ENCODE measurements around the gene RAB36.
A peak's percentile ranks its signal among the peaks of the same experiment; 100 is the strongest.

The RAB36 gene

GRCh38 chr22:23164091-23164490 lies 18.8 kb downstream of the RAB36 start:
- Histone ChIP-seq H3K4me3 (ENCODE audit: low read length in 2 of 2) (no peak overlapping the region), H3K9ac (ENCODE audit: low read length in 2 of 2) (no peak overlapping the region), H3K36me3 (ENCODE audit: control insufficient read depth in 2 of 2, insufficient read depth in 2 of 2, low read length in 2 of 2) (peaks cover 0 to 5% of the 10 kb centered on the region in 2 donors), H3K4me1 (ENCODE audit: control insufficient read depth, insufficient read depth, low read length) (peaks cover 13% of the 10 kb centered on the region), H3K27ac (ENCODE audit: low read length) (peak overlapping the region; percentile 24), H3K9me3 (ENCODE audit: control insufficient read depth in 2 of 2, low read length in 2 of 2) (no peaks in the 10 kb centered on the region), H3K27me3 (ENCODE audit: control insufficient read depth in 1 of 2, insufficient read depth in 2 of 2, low read length in 2 of 2) (no peaks in the 10 kb centered on the region)

- Histone ChIP-seq H3K4me1 (ENCODE audit: control insufficient read depth, insufficient read depth, low read length) (peaks cover 13% of the 10 kb centered on the region), H3K9me3 (ENCODE audit: control insufficient read depth in 2 of 2, low read length in 2 of 2) (no peaks in the 10 kb centered on the region), H3K36me3 (ENCODE audit: control insufficient read depth in 2 of 2, insufficient read depth in 2 of 2, low read length in 2 of 2) (peaks cover 0 to under 1% of the 10 kb centered on the region in 2 donors), H3K27ac (ENCODE audit: low read length) (no peak overlapping the region), H3K27me3 (ENCODE audit: control insufficient read depth in 1 of 2, insufficient read depth in 2 of 2, low read length in 2 of 2) (no peaks in the 10 kb centered on the region), H3K4me3 (ENCODE audit: low read length in 2 of 2) (no peak overlapping the region), H3K9ac (ENCODE audit: low read length in 2 of 2) (no peak overlapping the region)
Measured at GRCh38 chr22:23166042-23166831, 21.0 kb downstream of the RAB36 start.

GRCh38 chr22:23166841-23167616 lies 21.8 kb downstream of the RAB36 start:
- no peak overlapping the region for H3K9ac ChIP-seq (ENCODE audit: low read length in 2 of 2)
- H3K4me1 ChIP-seq (ENCODE audit: control insufficient read depth, insufficient read depth, low read length) = peaks cover 13% of the 10 kb centered on the region
- no peaks in the 10 kb centered on the region for H3K9me3 ChIP-seq (ENCODE audit: control insufficient read depth in 2 of 2, low read length in 2 of 2)
- no peak overlapping the region for H3K4me3 ChIP-seq (ENCODE audit: low read length in 2 of 2)
- H3K27me3 ChIP-seq (ENCODE audit: control insufficient read depth in 1 of 2, insufficient read depth in 2 of 2, low read length in 2 of 2) = no peaks in the 10 kb centered on the region
- no peak overlapping the region for H3K27ac ChIP-seq (ENCODE audit: low read length)
- no peaks in the 10 kb centered on the region for H3K36me3 ChIP-seq (ENCODE audit: control insufficient read depth in 2 of 2, insufficient read depth in 2 of 2, low read length in 2 of 2)

GRCh38 chr22:23168391-23169042 lies 23.2 kb downstream of the RAB36 start:
- no peak overlapping the region for H3K27ac ChIP-seq (ENCODE audit: low read length)
- H3K36me3 ChIP-seq (ENCODE audit: control insufficient read depth in 2 of 2, insufficient read depth in 2 of 2, low read length in 2 of 2) = no peaks in the 10 kb centered on the region
- H3K4me3 ChIP-seq (ENCODE audit: low read length in 2 of 2) = no peak overlapping the region
- H3K4me1 ChIP-seq (ENCODE audit: control insufficient read depth, insufficient read depth, low read length) = peaks cover 8% of the 10 kb centered on the region
- no peaks in the 10 kb centered on the region for H3K9me3 ChIP-seq (ENCODE audit: control insufficient read depth in 2 of 2, low read length in 2 of 2)
- no peak overlapping the region for H3K9ac ChIP-seq (ENCODE audit: low read length in 2 of 2)
- no peaks in the 10 kb centered on the region for H3K27me3 ChIP-seq (ENCODE audit: control insufficient read depth in 1 of 2, insufficient read depth in 2 of 2, low read length in 2 of 2)

GRCh38 chr22:23169043-23169406 lies 23.7 kb downstream of the RAB36 start:
- peaks cover 5% of the 10 kb centered on the region for H3K4me1 ChIP-seq (ENCODE audit: control insufficient read depth, insufficient read depth, low read length)
- no peaks in the 10 kb centered on the region for H3K9me3 ChIP-seq (ENCODE audit: control insufficient read depth in 2 of 2, low read length in 2 of 2)
- H3K36me3 ChIP-seq (ENCODE audit: control insufficient read depth in 2 of 2, insufficient read depth in 2 of 2, low read length in 2 of 2) = no peaks in the 10 kb centered on the region
- H3K4me3 ChIP-seq (ENCODE audit: low read length in 2 of 2) = no peak overlapping the region
- H3K9ac ChIP-seq (ENCODE audit: low read length in 2 of 2) = no peak overlapping the region
- H3K27me3 ChIP-seq (ENCODE audit: control insufficient read depth in 1 of 2, insufficient read depth in 2 of 2, low read length in 2 of 2) = no peaks in the 10 kb centered on the region
- no peak overlapping the region for H3K27ac ChIP-seq (ENCODE audit: low read length)

GRCh38 chr22:23175817-23176644 lies 30.8 kb downstream of the RAB36 start:
- Histone ChIP-seq H3K9me3 (ENCODE audit: control insufficient read depth in 2 of 2, low read length in 2 of 2) (no peaks in the 10 kb centered on the region), H3K36me3 (ENCODE audit: control insufficient read depth in 2 of 2, insufficient read depth in 2 of 2, low read length in 2 of 2) (peaks cover 0 to 2% of the 10 kb centered on the region in 2 donors), H3K4me3 (ENCODE audit: low read length in 2 of 2) (no peak overlapping the region), H3K4me1 (ENCODE audit: control insufficient read depth, insufficient read depth, low read length) (peaks cover 24% of the 10 kb centered on the region), H3K9ac (ENCODE audit: low read length in 2 of 2) (no peak overlapping the region), H3K27ac (ENCODE audit: low read length) (no peak overlapping the region), H3K27me3 (ENCODE audit: control insufficient read depth in 1 of 2, insufficient read depth in 2 of 2, low read length in 2 of 2) (no peaks in the 10 kb centered on the region)

GRCh38 chr22:23176645-23177027 lies 31.4 kb downstream of the RAB36 start:
- H3K4me3 ChIP-seq (ENCODE audit: low read length in 2 of 2) = no peak overlapping the region
- H3K9me3 ChIP-seq (ENCODE audit: control insufficient read depth in 2 of 2, low read length in 2 of 2) = no peaks in the 10 kb centered on the region
- no peak overlapping the region for H3K27ac ChIP-seq (ENCODE audit: low read length)
- peaks cover 28% of the 10 kb centered on the region for H3K4me1 ChIP-seq (ENCODE audit: control insufficient read depth, insufficient read depth, low read length)
- H3K36me3 ChIP-seq (ENCODE audit: control insufficient read depth in 2 of 2, insufficient read depth in 2 of 2, low read length in 2 of 2) = peaks cover 0 to 2% of the 10 kb centered on the region in 2 donors
- H3K27me3 ChIP-seq (ENCODE audit: control insufficient read depth in 1 of 2, insufficient read depth in 2 of 2, low read length in 2 of 2) = no peaks in the 10 kb centered on the region
- no peak overlapping the region for H3K9ac ChIP-seq (ENCODE audit: low read length in 2 of 2)

- Histone ChIP-seq H3K27ac (ENCODE audit: low read length) (no peak overlapping the region), H3K4me3 (ENCODE audit: low read length in 2 of 2) (no peak overlapping the region), H3K4me1 (ENCODE audit: control insufficient read depth, insufficient read depth, low read length) (peaks cover 33% of the 10 kb centered on the region), H3K27me3 (ENCODE audit: control insufficient read depth in 1 of 2, insufficient read depth in 2 of 2, low read length in 2 of 2) (no peaks in the 10 kb centered on the region), H3K9me3 (ENCODE audit: control insufficient read depth in 2 of 2, low read length in 2 of 2) (no peaks in the 10 kb centered on the region), H3K36me3 (ENCODE audit: control insufficient read depth in 2 of 2, insufficient read depth in 2 of 2, low read length in 2 of 2) (peaks cover 0 to 2% of the 10 kb centered on the region in 2 donors), H3K9ac (ENCODE audit: low read length in 2 of 2) (no peak overlapping the region)
Measured at GRCh38 chr22:23177197-23177596, 31.9 kb downstream of the RAB36 start.

- Histone ChIP-seq H3K9me3 (ENCODE audit: control insufficient read depth in 2 of 2, low read length in 2 of 2) (no peaks in the 10 kb centered on the region), H3K36me3 (ENCODE audit: control insufficient read depth in 2 of 2, insufficient read depth in 2 of 2, low read length in 2 of 2) (peaks cover 0 to 2% of the 10 kb centered on the region in 2 donors), H3K9ac (ENCODE audit: low read length in 2 of 2) (peak overlapping the region; percentile 65 to 74), H3K27me3 (ENCODE audit: control insufficient read depth in 1 of 2, insufficient read depth in 2 of 2, low read length in 2 of 2) (no peaks in the 10 kb centered on the region), H3K27ac (ENCODE audit: low read length) (peak overlapping the region; percentile 91), H3K4me3 (ENCODE audit: low read length in 2 of 2) (peak overlapping the region in 1 of 2 donors; percentile 44), H3K4me1 (ENCODE audit: control insufficient read depth, insufficient read depth, low read length) (peaks cover 46% of the 10 kb centered on the region)
Measured at GRCh38 chr22:23178512-23179254, 33.4 kb downstream of the RAB36 start.
